ENCODE data around the gene CDX1. TPM values are rescaled to one million over a fixed set of nuclear protein-coding genes. Genes with fewer than 3 reads are reported as not detected.

Gene CDX1
- polyA plus RNA-seq, 3 donors, result not detected

GRCh38 chr5:150227606-150228273 lies 61.2 kb downstream of the CDX1 start:
- Histone ChIP-seq H3K9me3 (replicated peaks in 1 of 2; ENCODE audit: control insufficient read depth in 1 of 2, insufficient read depth in 1 of 2, low read length in 2 of 2) (no peaks in the 10 kb centered on the region), H3K4me2 (replicated peaks; ENCODE audit: extremely low read depth, low read length, poor library complexity, severe bottlenecking) (no peak overlapping the region), H3K4me3 (replicated peaks in 1 of 3; ENCODE audit: low read depth in 2 of 3, low read length in 3 of 3) (no peak overlapping the region), H3K36me3 (replicated peaks in 1 of 2; ENCODE audit: control insufficient read depth in 1 of 2, insufficient read depth in 2 of 2, low read length in 2 of 2) (no peaks in the 10 kb centered on the region), H2AFZ (ENCODE audit: insufficient read depth, low read depth, low read length, poor library complexity, severe bottlenecking) (no peak overlapping the region), H3K79me2 (ENCODE audit: insufficient read depth, low read length) (no peaks in the 10 kb centered on the region), H3K27ac (ENCODE audit: low read depth in 1 of 2, low read length in 2 of 2) (no peak overlapping the region), H3K27me3 (ENCODE audit: control insufficient read depth in 2 of 2, insufficient read depth in 2 of 2, low read length in 2 of 2) (no peaks in the 10 kb centered on the region), H4K20me1 (ENCODE audit: insufficient read depth, low read length) (no peaks in the 10 kb centered on the region), H3K9ac (ENCODE audit: insufficient read depth, low read length, poor library complexity, severe bottlenecking) (no peak overlapping the region), H3K4me1 (ENCODE audit: control insufficient read depth in 1 of 2, insufficient read depth in 2 of 2, low read length in 2 of 2) (no peaks in the 10 kb centered on the region)
- Mint-ChIP-seq H3K27me3 (ENCODE audit: low read depth in 3 of 3) (peaks cover 1 to 2% (median 1%) of the 10 kb centered on the region in 3 donors), H3K27ac (no peak overlapping the region), H3K9me3 (peaks cover 0 to 2% (median 0%) of the 10 kb centered on the region in 7 donors), H3K36me3 (no peaks in the 10 kb centered on the region), H3K4me1 (peaks cover 8% of the 10 kb centered on the region), H3K4me3 (no peak overlapping the region)
- WGBS (ENCODE audit: insufficient coverage), result 72% methylated on average over 8 of the region's 11 CpGs
- intact Hi-C loops (cut with micrococcal nuclease), result no loop called here
- TF ChIP-seq CTCF (IDR thresholded peaks at IDR 0.05), result no peak
- DNase-seq, result no peak

- Mint-ChIP-seq H3K36me3 (no peaks in the 10 kb centered on the region), H3K4me3 (no peak overlapping the region), H3K4me1 (peaks cover 15% of the 10 kb centered on the region), H3K9me3 (no peaks in the 10 kb centered on the region), H3K27ac (no peak overlapping the region), H3K27me3 (ENCODE audit: low read depth in 3 of 3) (peaks cover 1 to 7% (median 2%) of the 10 kb centered on the region in 3 donors)
- H3K4me2 ChIP-seq (replicated peaks; ENCODE audit: extremely low read depth, low read length, poor library complexity, severe bottlenecking), result no peak overlapping the region
- no peak for TF ChIP-seq CTCF (IDR thresholded peaks at IDR 0.05)
- no peak for DNase-seq
- H4K20me1 ChIP-seq (ENCODE audit: insufficient read depth, low read length), result no peaks in the 10 kb centered on the region
- H3K4me3 ChIP-seq (replicated peaks in 1 of 3; ENCODE audit: low read depth in 2 of 3, low read length in 3 of 3), result no peak overlapping the region
- intact Hi-C loops (cut with micrococcal nuclease), result no loop called here
- H3K27ac ChIP-seq (ENCODE audit: low read depth in 1 of 2, low read length in 2 of 2), result no peak overlapping the region
- H3K79me2 ChIP-seq (ENCODE audit: insufficient read depth, low read length), result no peaks in the 10 kb centered on the region
- no peaks in the 10 kb centered on the region for H3K36me3 ChIP-seq (replicated peaks in 1 of 2; ENCODE audit: control insufficient read depth in 1 of 2, insufficient read depth in 2 of 2, low read length in 2 of 2)
- H2AFZ ChIP-seq (ENCODE audit: insufficient read depth, low read depth, low read length, poor library complexity, severe bottlenecking), result no peak overlapping the region
- H3K27me3 ChIP-seq (ENCODE audit: control insufficient read depth in 2 of 2, insufficient read depth in 2 of 2, low read length in 2 of 2), result no peaks in the 10 kb centered on the region
- H3K4me1 ChIP-seq (ENCODE audit: control insufficient read depth in 1 of 2, insufficient read depth in 2 of 2, low read length in 2 of 2), result peaks cover 5 to 10% of the 10 kb centered on the region in 2 donors
- WGBS (ENCODE audit: insufficient coverage), result 94% methylated on average over 3 of the region's 3 CpGs
- H3K9me3 ChIP-seq (replicated peaks in 1 of 2; ENCODE audit: control insufficient read depth in 1 of 2, insufficient read depth in 1 of 2, low read length in 2 of 2), result no peaks in the 10 kb centered on the region
- no peak overlapping the region for H3K9ac ChIP-seq (ENCODE audit: insufficient read depth, low read length, poor library complexity, severe bottlenecking)
Measured at GRCh38 chr5:150229571-150229970, 63.0 kb downstream of the CDX1 start.
